ENCODE data around the gene NUAK1.

NUAK1 gene

GRCh38 chr12:106113042-106113441 lies 25.7 kb downstream of the NUAK1 start:
- no peak overlapping the region for H2AFZ ChIP-seq (ENCODE audit: low read length)
- H3K9me3 ChIP-seq (replicated peaks in 1 of 2; ENCODE audit: control insufficient read depth in 2 of 2, insufficient read depth in 1 of 2, low read depth in 1 of 2, low read length in 2 of 2) = no peaks in the 10 kb centered on the region
- peaks cover 50 to 66% of the 10 kb centered on the region in 2 donors for H3K4me1 ChIP-seq (ENCODE audit: control insufficient read depth in 2 of 2, insufficient read depth in 1 of 2, low read depth in 1 of 2, low read length in 2 of 2)
- H2BK12ac ChIP-seq (ENCODE audit: low read length) = no peak overlapping the region
- no peak overlapping the region for H4K8ac ChIP-seq (ENCODE audit: low read depth, low read length)
- no peak overlapping the region for H3K9ac ChIP-seq (ENCODE audit: low read depth, low read length, poor library complexity)
- no peak overlapping the region for H3K18ac ChIP-seq (ENCODE audit: low read length)
- no peak overlapping the region for H4K91ac ChIP-seq (ENCODE audit: low read depth, low read length, poor library complexity)
- H3K14ac ChIP-seq (ENCODE audit: low read length) = no peak overlapping the region
- no peak overlapping the region for H3K4me2 ChIP-seq (ENCODE audit: insufficient read depth, low read length, poor library complexity, severe bottlenecking)
- DNase-seq (ENCODE audit: low spot score) = no peak
- peaks cover 9% of the 10 kb centered on the region for H3K79me1 ChIP-seq (ENCODE audit: low read depth, low read length)
- H3K36me3 ChIP-seq (replicated peaks in 1 of 2; ENCODE audit: control insufficient read depth in 2 of 2, insufficient read depth in 2 of 2, low read length in 2 of 2) = peaks cover 0 to 24% of the 10 kb centered on the region in 2 donors
- no peak overlapping the region for H3K4me3 ChIP-seq (ENCODE audit: low read length in 2 of 2)
- no peak overlapping the region for H3K27ac ChIP-seq (replicated peaks; ENCODE audit: low read length)
- no CpG with 5 or more reads among the region's 6 CpGs for WGBS, 2 donors (ENCODE audit: extremely low coverage in 2 of 2, insufficient read length in 2 of 2, insufficient replicate concordance in 1 of 2)
- H2BK15ac ChIP-seq (ENCODE audit: low read length) = no peak overlapping the region
- H2BK120ac ChIP-seq (ENCODE audit: low read depth, low read length) = no peak overlapping the region
- H3K27me3 ChIP-seq (ENCODE audit: control insufficient read depth in 3 of 3, insufficient read depth in 3 of 3, low read depth in 1 of 3, low read length in 3 of 3) = no peaks in the 10 kb centered on the region
- H3K23ac ChIP-seq (ENCODE audit: low read depth, low read length, poor library complexity) = no peak overlapping the region
- no peak overlapping the region for H2AK5ac ChIP-seq (ENCODE audit: low read depth, low read length)
- H3K4ac ChIP-seq (ENCODE audit: low read length) = no peak overlapping the region
- H2BK5ac ChIP-seq (ENCODE audit: low read length) = no peak overlapping the region

- Histone ChIP-seq H4K91ac (ENCODE audit: low read depth, low read length, poor library complexity) (no peak overlapping the region), H2BK12ac (ENCODE audit: low read length) (no peak overlapping the region), H2BK120ac (ENCODE audit: low read depth, low read length) (no peak overlapping the region), H3K9me3 (replicated peaks in 1 of 2; ENCODE audit: control insufficient read depth in 2 of 2, insufficient read depth in 1 of 2, low read depth in 1 of 2, low read length in 2 of 2) (no peaks in the 10 kb centered on the region), H3K36me3 (replicated peaks in 1 of 2; ENCODE audit: control insufficient read depth in 2 of 2, insufficient read depth in 2 of 2, low read length in 2 of 2) (peaks cover 0 to 19% of the 10 kb centered on the region in 2 donors), H3K18ac (ENCODE audit: low read length) (peak overlapping the region; percentile 65), H4K8ac (ENCODE audit: low read depth, low read length) (no peak overlapping the region), H3K9ac (ENCODE audit: low read depth, low read length, poor library complexity) (peak overlapping the region; percentile 36), H3K27me3 (ENCODE audit: control insufficient read depth in 3 of 3, insufficient read depth in 3 of 3, low read depth in 1 of 3, low read length in 3 of 3) (no peaks in the 10 kb centered on the region), H3K79me1 (ENCODE audit: low read depth, low read length) (peaks cover 9% of the 10 kb centered on the region), H3K4me3 (ENCODE audit: low read length in 2 of 2) (peak overlapping the region in 1 of 2 donors; percentile 13), H2AK5ac (ENCODE audit: low read depth, low read length) (peak overlapping the region; percentile 27), H2BK15ac (ENCODE audit: low read length) (no peak overlapping the region), H2BK5ac (ENCODE audit: low read length) (no peak overlapping the region), H3K23ac (ENCODE audit: low read depth, low read length, poor library complexity) (no peak overlapping the region), H3K4me1 (ENCODE audit: control insufficient read depth in 2 of 2, insufficient read depth in 1 of 2, low read depth in 1 of 2, low read length in 2 of 2) (peaks cover 57 to 74% of the 10 kb centered on the region in 2 donors), H3K27ac (replicated peaks; ENCODE audit: low read length) (no peak overlapping the region), H2AFZ (ENCODE audit: low read length) (no peak overlapping the region), H3K14ac (ENCODE audit: low read length) (no peak overlapping the region), H3K4ac (ENCODE audit: low read length) (no peak overlapping the region), H3K4me2 (ENCODE audit: insufficient read depth, low read length, poor library complexity, severe bottlenecking) (no peak overlapping the region)
- DNase-seq (ENCODE audit: low spot score) = no peak
- no CpG with 5 or more reads among the region's 13 CpGs for WGBS, 2 donors (ENCODE audit: extremely low coverage in 2 of 2, insufficient read length in 2 of 2, insufficient replicate concordance in 1 of 2)
Measured at GRCh38 chr12:106112145-106112821, 26.5 kb downstream of the NUAK1 start.

GRCh38 chr12:106110626-106111300 lies 28.0 kb downstream of the NUAK1 start:
- Histone ChIP-seq H3K36me3 (replicated peaks in 1 of 2; ENCODE audit: control insufficient read depth in 2 of 2, insufficient read depth in 2 of 2, low read length in 2 of 2) (peaks cover 0 to 29% of the 10 kb centered on the region in 2 donors), H2BK12ac (ENCODE audit: low read length) (no peak overlapping the region), H3K79me1 (ENCODE audit: low read depth, low read length) (peaks cover 8% of the 10 kb centered on the region), H2BK120ac (ENCODE audit: low read depth, low read length) (no peak overlapping the region), H3K27ac (replicated peaks; ENCODE audit: low read length) (no peak overlapping the region), H3K23ac (ENCODE audit: low read depth, low read length, poor library complexity) (no peak overlapping the region), H3K14ac (ENCODE audit: low read length) (no peak overlapping the region), H3K4me2 (ENCODE audit: insufficient read depth, low read length, poor library complexity, severe bottlenecking) (no peak overlapping the region), H4K91ac (ENCODE audit: low read depth, low read length, poor library complexity) (no peak overlapping the region), H3K18ac (ENCODE audit: low read length) (no peak overlapping the region), H3K4me1 (ENCODE audit: control insufficient read depth in 2 of 2, insufficient read depth in 1 of 2, low read depth in 1 of 2, low read length in 2 of 2) (peaks cover 57 to 85% of the 10 kb centered on the region in 2 donors), H3K9ac (ENCODE audit: low read depth, low read length, poor library complexity) (no peak overlapping the region), H2AK5ac (ENCODE audit: low read depth, low read length) (no peak overlapping the region), H3K9me3 (replicated peaks in 1 of 2; ENCODE audit: control insufficient read depth in 2 of 2, insufficient read depth in 1 of 2, low read depth in 1 of 2, low read length in 2 of 2) (no peaks in the 10 kb centered on the region), H2BK15ac (ENCODE audit: low read length) (no peak overlapping the region), H3K27me3 (ENCODE audit: control insufficient read depth in 3 of 3, insufficient read depth in 3 of 3, low read depth in 1 of 3, low read length in 3 of 3) (no peaks in the 10 kb centered on the region), H3K4me3 (ENCODE audit: low read length in 2 of 2) (no peak overlapping the region), H2BK5ac (ENCODE audit: low read length) (no peak overlapping the region), H4K8ac (ENCODE audit: low read depth, low read length) (no peak overlapping the region), H2AFZ (ENCODE audit: low read length) (no peak overlapping the region), H3K4ac (ENCODE audit: low read length) (no peak overlapping the region)
- no peak for DNase-seq (ENCODE audit: low spot score)
- no CpG with 5 or more reads among the region's 4 CpGs for WGBS, 2 donors (ENCODE audit: extremely low coverage in 2 of 2, insufficient read length in 2 of 2, insufficient replicate concordance in 1 of 2)

- Histone ChIP-seq H2BK5ac (ENCODE audit: low read length) (no peak overlapping the region), H3K27ac (replicated peaks; ENCODE audit: low read length) (no peak overlapping the region), H2BK120ac (ENCODE audit: low read depth, low read length) (no peak overlapping the region), H3K4me3 (ENCODE audit: low read length in 2 of 2) (no peak overlapping the region), H2BK12ac (ENCODE audit: low read length) (no peak overlapping the region), H3K36me3 (replicated peaks in 1 of 2; ENCODE audit: control insufficient read depth in 2 of 2, insufficient read depth in 2 of 2, low read length in 2 of 2) (peaks cover 0 to 43% of the 10 kb centered on the region in 2 donors), H3K9ac (ENCODE audit: low read depth, low read length, poor library complexity) (no peak overlapping the region), H4K8ac (ENCODE audit: low read depth, low read length) (no peak overlapping the region), H3K79me1 (ENCODE audit: low read depth, low read length) (peaks cover 8% of the 10 kb centered on the region), H3K4me2 (ENCODE audit: insufficient read depth, low read length, poor library complexity, severe bottlenecking) (no peak overlapping the region), H3K9me3 (replicated peaks in 1 of 2; ENCODE audit: control insufficient read depth in 2 of 2, insufficient read depth in 1 of 2, low read depth in 1 of 2, low read length in 2 of 2) (no peaks in the 10 kb centered on the region), H3K4me1 (ENCODE audit: control insufficient read depth in 2 of 2, insufficient read depth in 1 of 2, low read depth in 1 of 2, low read length in 2 of 2) (peaks cover 53 to 73% of the 10 kb centered on the region in 2 donors), H2BK15ac (ENCODE audit: low read length) (no peak overlapping the region), H4K91ac (ENCODE audit: low read depth, low read length, poor library complexity) (no peak overlapping the region), H3K14ac (ENCODE audit: low read length) (no peak overlapping the region), H2AFZ (ENCODE audit: low read length) (no peak overlapping the region), H3K4ac (ENCODE audit: low read length) (no peak overlapping the region), H3K27me3 (ENCODE audit: control insufficient read depth in 3 of 3, insufficient read depth in 3 of 3, low read depth in 1 of 3, low read length in 3 of 3) (no peaks in the 10 kb centered on the region), H3K18ac (ENCODE audit: low read length) (no peak overlapping the region), H3K23ac (ENCODE audit: low read depth, low read length, poor library complexity) (no peak overlapping the region), H2AK5ac (ENCODE audit: low read depth, low read length) (no peak overlapping the region)
- DNase-seq (ENCODE audit: low spot score) = no peak
- no CpG with 5 or more reads among the region's 4 CpGs for WGBS, 2 donors (ENCODE audit: extremely low coverage in 2 of 2, insufficient read length in 2 of 2, insufficient replicate concordance in 1 of 2)
Measured at GRCh38 chr12:106109168-106109910, 29.4 kb downstream of the NUAK1 start.

Measured in neuronal stem cell (in vitro differentiated cells).